Spleen (tissue), 11 donors: ENCODE results near the gene INPP4B. TPM values are rescaled to one million over a fixed set of nuclear protein-coding genes. Genes with fewer than 3 reads are reported as not detected.

Experiments used
- DNase-seq: peaks from one replicate; pipeline ENCODE4 v3.0.0-alpha.2; 2020
- H3K27ac ChIP-seq, 8 donors: fragments of 200-600 bp; sonication (generic) in 7 of 8; 1 replicate in 4 of 8; 2 replicates in 4 of 8; pipeline versions ENCODE4 v1.5.0 to v1.8.0; 2016 to 2021; ENCODE audit warnings: inconsistent platforms in 4 of 8, mild to moderate bottlenecking in 4 of 8, moderate library complexity in 1 of 8
- H3K27me3 ChIP-seq, 7 donors: fragments of 200-600 bp; sonication (generic) in 6 of 7; replicated peaks in 1 of 7; 1 replicate in 4 of 7; 2 replicates in 3 of 7; pipeline versions ENCODE4 v1.5.0 to v1.8.0; 2016 to 2021; ENCODE audit warnings: inconsistent platforms in 3 of 7, mild to moderate bottlenecking in 1 of 7
- H3K36me3 ChIP-seq, 6 donors: fragments of 200-600 bp; sonication (generic) in 5 of 6; 1 replicate in 4 of 6; 2 replicates in 2 of 6; pipeline versions ENCODE4 v1.5.0 to v1.8.0; 2016 to 2021; ENCODE audit warnings: inconsistent platforms in 2 of 6
- H3K4me1 ChIP-seq, 6 donors: fragments of 200-600 bp; sonication (generic) in 5 of 6; 1 replicate in 3 of 6; 2 replicates in 3 of 6; pipeline versions ENCODE4 v1.5.0 to v1.8.0; 2016 to 2021; ENCODE audit warnings: inconsistent platforms in 3 of 6
- H3K4me3 ChIP-seq, 8 donors: fragments of 200-600 bp; sonication (generic) in 7 of 8; 1 replicate in 4 of 8; 2 replicates in 4 of 8; pipeline versions ENCODE4 v1.5.0 to v1.8.0; 2016 to 2021; ENCODE audit warnings: inconsistent platforms in 4 of 8, mild to moderate bottlenecking in 4 of 8, moderate library complexity in 2 of 8
- H3K9me3 ChIP-seq, 8 donors: fragments of 200-600 bp; sonication (generic) in 7 of 8; 1 replicate in 4 of 8; 2 replicates in 4 of 8; pipeline versions ENCODE4 v1.5.0 to v1.8.0; 2016 to 2021; ENCODE audit warnings: inconsistent platforms in 4 of 8
- POLR2A ChIP-seq, 3 donors: fragments of 450-650 bp; IDR thresholded peaks; one replicate each; pipeline ENCODE4 v1.5.1; 2017; ENCODE audit warnings: antibody characterized with exemption in 3 of 3, mild to moderate bottlenecking in 1 of 3
- POLR2AphosphoS5 ChIP-seq, 3 donors: sonication (generic); formaldehyde crosslinking; IDR thresholded peaks; one replicate each; pipeline ENCODE4 v1.5.1; 2017; ENCODE audit warnings: antibody characterized with exemption in 3 of 3
- WGBS, 5 donors: extraction: QIAGEN DNeasy Blood & Tissue Kit in 3 of 5; methylation state at CpG; one replicate each; pipeline versions ENCODE4 v1.1.5 to v1.1.7; 2013 to 2018; 5-methylcytosine and 5-hydroxymethylcytosine counted together
- intact Hi-C: fragments of 100-400 bp; cut with DNase I; formaldehyde crosslinking; loops from one replicate; pipeline ENCODE4 v1.15.0; 2023; ENCODE audit warnings: low total_unique reads
- polyA plus RNA-seq, 3 donors: library from polyadenylated mRNA; stranded (reverse); fragments of 200-250 nt; gene quantifications; one replicate each; pipeline ENCODE4 v1.2.1, GENCODE V29; 2013
- total RNA-seq, 7 donors: library from RNA; depleted of rRNA in 3 of 7; stranded (reverse); fragments of >200 nt in 3 of 7; fragmentation: NEBNext Ultra II Directional in 4 of 7; extraction: Animal tissue kit (Norgen Biotek cat#: 25700) in 4 of 7; gene quantifications; one replicate each; pipeline versions ENCODE4 v1.1.0 to v1.2.1, GENCODE V29; 2016 to 2021
- TF ChIP-seq, protein P1 (sequence below), 11 experiments: fragments of 200-600 bp in 7 of 11; fragments of 450-650 bp in 4 of 11; sonication (generic) in 4 of 11; IDR thresholded peaks in 8 of 11; conservative IDR thresholded peaks in 3 of 11; 1 replicate in 7 of 11; 2 replicates in 4 of 11; pipeline versions ENCODE4 v1.4.0 to v1.8.0; 2016 to 2021; ENCODE audit warnings: antibody characterized with exemption in 11 of 11, inconsistent platforms in 4 of 11, mild to moderate bottlenecking in 1 of 11
- donor health status: healthy with polysubstance abuse.
- donor health status: DM: no; HTN: no; CAD: no; lungs with moderate emphysema.
- donor health status: DM: no; HTN: no; CAD: no.
- donor health status: Bipolar disorder and iron deficiency.
- donor health status: healthy.
- donor health status: DM: no; HTN: no; CAD: no.
- donor health status: DM: yes; HTN: yes; CAD: no.

Gene INPP4B
- total and polyA plus RNA-seq, 10 donors = 0.78 to 31.6 (median 26.8) TPM

DNA sequence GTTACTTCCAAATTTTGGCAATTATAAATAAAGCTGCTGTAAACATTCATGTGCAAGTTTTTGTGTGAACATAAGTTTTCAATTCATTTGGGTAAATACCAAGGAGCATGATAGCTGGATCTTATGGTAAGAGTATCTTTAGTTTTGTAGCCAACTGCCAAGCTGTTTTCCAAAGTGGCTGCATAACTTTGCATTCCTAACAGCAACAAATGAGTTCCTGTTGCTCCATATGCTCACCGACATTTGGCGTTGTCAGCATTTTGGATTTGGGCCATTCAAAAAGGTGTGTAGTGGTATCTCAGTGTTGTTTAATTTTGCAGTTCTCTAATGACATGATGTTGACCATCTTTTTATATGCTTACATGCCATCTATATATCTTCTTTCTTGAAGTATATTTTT is 208.5 kb downstream of the INPP4B start:
- peaks cover 0 to 33% (median 15%) of the 10 kb centered on the region in 8 donors for H3K9me3 ChIP-seq
- H3K4me3 ChIP-seq = no peak overlapping the region
- H3K36me3 ChIP-seq = no peaks in the 10 kb centered on the region
- intact Hi-C loops = no loop called here
- H3K27me3 ChIP-seq = no peaks in the 10 kb centered on the region
- 93 to 100% (median 97%) methylated on average over 2 of the region's 2 CpGs for WGBS, 5 donors
- no peak overlapping the region for H3K27ac ChIP-seq
- TF ChIP-seq POLR2AphosphoS5 (IDR thresholded peaks at IDR 0.05) (no peak), POLR2A (IDR thresholded peaks at IDR 0.05) (no peak)
- TF ChIP-seq, protein P1, sequence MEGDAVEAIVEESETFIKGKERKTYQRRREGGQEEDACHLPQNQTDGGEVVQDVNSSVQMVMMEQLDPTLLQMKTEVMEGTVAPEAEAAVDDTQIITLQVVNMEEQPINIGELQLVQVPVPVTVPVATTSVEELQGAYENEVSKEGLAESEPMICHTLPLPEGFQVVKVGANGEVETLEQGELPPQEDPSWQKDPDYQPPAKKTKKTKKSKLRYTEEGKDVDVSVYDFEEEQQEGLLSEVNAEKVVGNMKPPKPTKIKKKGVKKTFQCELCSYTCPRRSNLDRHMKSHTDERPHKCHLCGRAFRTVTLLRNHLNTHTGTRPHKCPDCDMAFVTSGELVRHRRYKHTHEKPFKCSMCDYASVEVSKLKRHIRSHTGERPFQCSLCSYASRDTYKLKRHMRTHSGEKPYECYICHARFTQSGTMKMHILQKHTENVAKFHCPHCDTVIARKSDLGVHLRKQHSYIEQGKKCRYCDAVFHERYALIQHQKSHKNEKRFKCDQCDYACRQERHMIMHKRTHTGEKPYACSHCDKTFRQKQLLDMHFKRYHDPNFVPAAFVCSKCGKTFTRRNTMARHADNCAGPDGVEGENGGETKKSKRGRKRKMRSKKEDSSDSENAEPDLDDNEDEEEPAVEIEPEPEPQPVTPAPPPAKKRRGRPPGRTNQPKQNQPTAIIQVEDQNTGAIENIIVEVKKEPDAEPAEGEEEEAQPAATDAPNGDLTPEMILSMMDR (IDR thresholded peaks at IDR 0.05 in 8 of 11, conservative IDR thresholded peaks at IDR 0.05 in 3 of 11) = no peak
- no peak for DNase-seq
- no peaks in the 10 kb centered on the region for H3K4me1 ChIP-seq

DNA sequence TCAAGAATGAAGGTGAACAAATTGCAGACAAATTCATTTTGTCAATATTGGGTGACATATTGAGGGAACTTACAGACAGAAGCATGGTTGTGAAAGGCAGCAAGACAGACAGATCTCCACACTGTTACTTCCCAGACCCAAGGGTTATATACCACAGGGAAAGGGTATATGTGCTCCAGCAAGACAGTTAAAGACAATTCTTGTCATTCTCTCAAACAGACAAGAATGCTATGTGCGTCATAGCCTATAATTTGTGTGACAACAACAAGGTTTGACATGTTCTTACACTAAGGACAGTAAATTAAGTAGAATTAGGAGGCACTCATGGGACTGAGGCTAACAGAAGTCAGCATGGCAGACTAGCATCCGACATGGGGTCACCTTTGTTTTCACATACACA is 214.3 kb downstream of the INPP4B start:
- Histone ChIP-seq H3K36me3 (no peaks in the 10 kb centered on the region), H3K4me3 (no peak overlapping the region), H3K4me1 (no peaks in the 10 kb centered on the region), H3K9me3 (peaks cover 0 to 18% (median 3%) of the 10 kb centered on the region in 8 donors), H3K27me3 (no peaks in the 10 kb centered on the region), H3K27ac (no peak overlapping the region)
- DNase-seq = no peak
- WGBS, 5 donors = 80 to 94% (median 93%) methylated on average over 2 of the region's 2 CpGs
- intact Hi-C loops = no loop called here
- TF ChIP-seq POLR2A (IDR thresholded peaks at IDR 0.05) (no peak), POLR2AphosphoS5 (IDR thresholded peaks at IDR 0.05) (no peak)
- TF ChIP-seq, protein P1 (IDR thresholded peaks at IDR 0.05 in 8 of 11, conservative IDR thresholded peaks at IDR 0.05 in 3 of 11) = no peak

DNA sequence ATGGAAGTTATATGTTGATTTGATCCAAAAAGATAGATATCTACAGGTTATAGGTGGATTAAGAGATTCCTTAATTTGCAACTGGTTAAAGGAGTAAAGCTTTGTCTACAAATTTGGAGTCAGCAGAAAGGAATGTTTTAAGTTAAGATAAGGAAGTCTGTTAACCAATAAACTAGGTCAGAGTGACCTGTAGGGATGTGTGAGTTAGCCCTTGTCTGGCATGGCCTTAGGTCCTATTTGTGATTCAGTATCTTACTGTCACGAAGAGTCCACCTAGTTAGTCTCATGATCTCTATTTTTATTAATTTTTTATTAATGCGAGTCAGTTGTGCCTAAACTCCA is 230.8 kb downstream of the INPP4B start:
- no peaks in the 10 kb centered on the region for H3K36me3 ChIP-seq
- H3K27ac ChIP-seq = no peak overlapping the region
- no peaks in the 10 kb centered on the region for H3K27me3 ChIP-seq
- intact Hi-C loops = no loop called here
- no peak overlapping the region for H3K4me3 ChIP-seq
- H3K4me1 ChIP-seq = no peaks in the 10 kb centered on the region
- 80 to 93% (median 83%) methylated on average over 2 of the region's 2 CpGs for WGBS, 5 donors
- TF ChIP-seq POLR2A (IDR thresholded peaks at IDR 0.05) = no peak
- TF ChIP-seq, protein P1 (IDR thresholded peaks at IDR 0.05 in 8 of 11, conservative IDR thresholded peaks at IDR 0.05 in 3 of 11) = no peak
- no peak for TF ChIP-seq POLR2AphosphoS5 (IDR thresholded peaks at IDR 0.05)
- peaks cover 0 to 32% (median 9%) of the 10 kb centered on the region in 8 donors for H3K9me3 ChIP-seq
- DNase-seq = no peak

DNA sequence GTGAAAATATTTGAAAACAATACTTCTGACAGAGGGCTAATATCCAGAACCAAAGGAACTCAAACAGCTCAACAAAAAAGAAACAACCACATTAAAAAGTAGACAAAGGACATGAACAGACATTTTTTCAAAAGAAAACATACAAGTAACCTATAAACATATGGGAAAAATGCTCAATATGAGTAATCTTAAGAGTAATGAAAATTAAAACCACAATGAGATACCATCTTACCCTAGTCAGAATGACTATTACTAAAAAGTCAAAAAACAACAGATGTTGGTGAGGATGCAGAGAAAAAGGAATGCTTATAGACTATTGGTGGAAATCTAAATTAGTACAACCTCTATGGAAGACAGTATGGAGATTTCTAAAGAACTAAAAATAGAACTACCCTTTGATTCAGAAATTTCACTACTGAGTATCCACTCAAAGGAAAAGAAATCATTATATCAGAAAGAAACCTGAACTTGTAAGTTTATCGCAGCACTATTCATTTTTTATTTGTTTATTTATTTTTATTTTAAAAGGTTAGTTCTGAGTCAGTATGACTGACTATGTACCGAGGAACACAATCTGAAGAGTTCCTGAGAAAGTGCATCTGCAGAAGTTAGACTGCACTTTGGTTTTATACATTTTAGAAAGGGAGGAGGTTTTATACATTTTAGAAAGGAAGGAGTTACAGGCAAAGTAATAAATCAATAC is 231.3 kb downstream of the INPP4B start:
- intact Hi-C loops = no loop called here

More for the DNA sequence above, 231.3 kb downstream of the INPP4B start:
- Histone ChIP-seq H3K4me3 (no peak overlapping the region), H3K4me1 (no peaks in the 10 kb centered on the region), H3K27me3 (no peaks in the 10 kb centered on the region), H3K27ac (no peak overlapping the region), H3K36me3 (no peaks in the 10 kb centered on the region), H3K9me3 (peaks cover 0 to 33% (median 7%) of the 10 kb centered on the region in 8 donors)
- TF ChIP-seq POLR2A (IDR thresholded peaks at IDR 0.05) (no peak), POLR2AphosphoS5 (IDR thresholded peaks at IDR 0.05) (no peak)
- TF ChIP-seq, protein P1 (IDR thresholded peaks at IDR 0.05 in 8 of 11, conservative IDR thresholded peaks at IDR 0.05 in 3 of 11) = no peak
- 88 to 95% (median 94%) methylated on average over 2 of the region's 2 CpGs for WGBS, 5 donors
- DNase-seq = no peak
